GM18520 (cell line): Measurements from ENCODE around the gene PCYT1A.
"Not testable (repeated sequence)": the region's sequence is repeated elsewhere in the genome, so short reads cannot be mapped to it uniquely, and the experiment has no call there.

Source experiments
- ATAC-seq: cut with Tn5 transposase; IDR thresholded peaks from one replicate; pipeline ENCODE4 v1.9.1; 2021; ENCODE audit not compliant: unreplicated experiment

Gene PCYT1A

DNA sequence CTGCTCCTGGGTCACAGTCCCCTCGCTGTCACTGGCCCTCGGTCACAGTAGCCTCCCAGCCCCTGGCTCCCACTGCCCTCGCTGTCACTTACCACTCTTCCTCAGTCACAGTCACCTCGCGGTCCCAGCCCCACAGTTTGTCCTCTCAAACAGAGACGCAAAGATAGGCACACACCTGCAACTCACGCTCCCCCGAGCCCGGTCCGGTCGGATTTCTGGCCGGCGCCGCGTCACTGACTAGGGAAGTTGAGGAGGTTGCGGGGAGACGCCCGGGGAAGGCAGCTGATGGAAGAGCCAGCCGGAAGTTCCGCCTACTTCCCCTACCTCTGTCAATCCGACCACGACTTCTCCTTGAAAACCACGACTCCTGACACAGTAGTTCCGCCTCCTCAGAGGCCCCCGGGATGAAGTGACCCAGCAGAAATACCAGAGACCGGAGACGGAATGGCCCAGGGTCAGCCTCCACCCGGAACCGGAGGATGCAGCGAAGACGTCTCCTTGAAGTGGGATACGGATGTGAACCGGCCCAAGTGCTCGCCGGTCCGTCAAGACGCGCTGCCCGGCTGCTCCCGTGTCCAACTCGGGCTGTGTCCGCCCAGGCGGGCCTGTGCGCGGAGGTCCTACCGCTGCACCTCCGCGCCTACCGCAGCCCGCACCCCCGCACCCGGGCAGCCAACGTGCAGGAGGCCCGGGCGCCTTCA, at the start of gene PCYT1A:
Gene PCYT1A, minus strand, starts transcription at position 287 of the 701 bp plus-strand sequence. CDS start 17,195 bp downstream, outside the sequence.
- ATAC-seq: peak; percentile 67

DNA sequence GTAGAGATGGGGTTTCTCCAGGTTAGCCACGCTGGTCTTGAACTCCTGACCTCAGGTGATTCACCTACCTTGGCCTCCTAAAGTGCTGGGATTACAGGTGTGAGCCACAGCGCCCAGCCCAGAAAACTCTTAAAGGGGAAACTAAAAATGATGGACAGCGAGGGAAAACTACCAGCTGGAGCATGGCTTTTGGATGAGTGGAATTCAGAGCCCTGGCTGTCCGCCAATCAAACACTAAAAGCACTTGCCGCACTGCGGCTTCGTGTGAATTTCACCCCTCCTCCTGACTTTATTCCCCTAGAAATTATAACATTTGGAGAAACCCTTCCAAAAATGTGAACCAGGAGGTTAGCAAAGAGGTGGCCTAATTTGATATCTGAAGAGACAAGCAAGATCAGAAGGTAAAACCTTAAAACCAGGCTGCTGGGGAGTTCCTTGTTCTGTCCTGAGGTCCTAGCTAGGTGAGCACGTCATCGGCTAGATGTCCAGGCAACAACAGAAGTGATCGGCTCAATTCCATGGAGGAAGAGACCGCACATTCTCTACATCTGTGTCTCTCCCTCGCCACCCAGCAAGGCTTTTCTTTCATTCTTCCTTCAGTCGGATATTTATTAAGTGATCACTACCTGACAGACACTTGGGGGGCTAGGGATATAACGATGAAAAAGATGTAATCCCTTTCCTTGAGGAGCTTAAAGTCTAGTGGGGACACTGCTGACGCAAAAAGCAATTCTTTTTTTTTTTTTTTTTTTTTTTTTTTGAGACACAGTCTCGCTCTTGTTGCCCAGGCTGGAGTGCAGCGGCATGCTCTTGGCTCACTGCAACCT, 49.0 kb upstream of the PCYT1A start:
- no peak for ATAC-seq

DNA sequence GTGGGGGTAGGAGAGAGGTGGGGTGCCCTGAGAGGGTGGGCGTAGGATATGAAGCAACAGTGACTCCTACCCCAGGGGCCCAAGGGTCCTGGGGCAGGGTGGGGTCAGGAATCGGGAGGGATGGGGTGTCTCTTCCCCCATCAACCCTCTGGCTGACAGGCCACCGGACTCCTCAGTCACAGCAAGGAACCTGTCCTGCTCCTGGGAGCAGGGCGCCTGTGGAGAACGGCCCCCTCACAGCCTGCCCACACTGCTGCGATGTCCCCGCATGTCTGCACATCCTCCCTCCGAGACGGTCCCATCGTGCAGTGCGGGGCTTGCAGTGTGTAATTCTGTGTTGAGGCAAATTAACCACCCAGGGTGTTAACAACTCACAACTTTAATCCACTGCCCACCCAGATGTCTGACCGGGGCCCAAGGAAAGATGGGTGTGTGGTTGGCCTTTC, 48.0 kb upstream of the PCYT1A start:
- no peak for ATAC-seq

DNA sequence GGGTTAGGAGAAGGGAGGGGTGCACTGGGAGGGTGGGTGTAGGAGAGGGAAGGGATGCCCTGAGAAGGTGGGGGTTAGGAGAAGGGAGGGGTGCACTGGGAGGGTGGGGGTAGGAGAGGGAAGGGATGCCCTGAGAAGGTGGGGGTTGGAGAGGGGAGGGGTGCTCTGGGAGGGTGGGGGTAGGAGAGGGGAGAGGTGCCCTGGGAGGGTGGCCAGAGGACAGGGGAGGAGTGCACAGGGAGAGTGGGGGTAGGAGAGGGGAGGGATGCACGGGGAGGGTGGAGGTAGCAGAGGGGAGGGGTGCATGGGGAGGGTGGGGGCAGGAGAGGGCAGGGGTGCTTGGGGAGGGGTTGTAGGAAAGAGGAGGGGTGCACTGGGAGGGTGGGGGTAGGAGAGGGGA, 47.5 kb upstream of the PCYT1A start:
- no peak for ATAC-seq

DNA sequence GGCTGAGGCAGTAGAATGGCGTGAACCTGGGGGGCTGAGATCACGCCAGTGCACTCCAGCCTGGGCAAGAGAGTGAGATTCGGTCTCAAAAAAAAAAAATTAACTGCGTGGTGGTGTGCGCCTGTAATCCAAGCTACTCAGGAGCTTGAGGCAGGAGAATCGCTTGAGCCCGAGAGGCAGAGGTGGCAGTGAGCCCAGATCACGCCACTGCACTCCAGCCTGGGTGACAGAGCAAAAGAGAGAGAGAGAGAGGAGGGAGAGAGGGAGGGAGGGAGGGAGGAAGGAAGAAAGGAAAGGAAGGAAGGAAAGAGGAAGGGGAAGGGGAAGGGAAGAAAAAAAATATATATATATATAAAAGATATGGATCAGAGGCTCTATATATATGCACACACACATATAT, 44.6 kb upstream of the PCYT1A start:
- ATAC-seq: no peak

DNA sequence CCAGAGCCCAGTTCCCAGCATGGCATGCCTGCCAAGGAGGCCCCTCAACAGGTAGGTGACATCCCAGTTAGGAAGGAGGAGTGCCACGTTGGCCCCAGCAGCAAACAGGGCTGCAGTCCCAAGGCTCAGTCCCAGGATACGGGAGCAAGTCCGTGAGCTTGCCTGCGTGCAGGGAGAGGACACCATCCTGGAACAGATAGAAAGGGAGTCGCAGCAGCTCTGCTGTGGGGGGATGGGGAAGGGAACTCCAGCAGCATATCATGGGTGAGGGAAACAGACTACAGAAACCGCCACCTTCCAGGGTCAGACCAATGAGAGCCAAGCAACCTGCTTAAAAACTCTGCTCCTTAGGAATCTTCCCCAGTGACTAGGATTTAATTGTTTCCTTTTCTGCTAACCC, 39.9 kb upstream of the PCYT1A start:
- ATAC-seq: no peak

DNA sequence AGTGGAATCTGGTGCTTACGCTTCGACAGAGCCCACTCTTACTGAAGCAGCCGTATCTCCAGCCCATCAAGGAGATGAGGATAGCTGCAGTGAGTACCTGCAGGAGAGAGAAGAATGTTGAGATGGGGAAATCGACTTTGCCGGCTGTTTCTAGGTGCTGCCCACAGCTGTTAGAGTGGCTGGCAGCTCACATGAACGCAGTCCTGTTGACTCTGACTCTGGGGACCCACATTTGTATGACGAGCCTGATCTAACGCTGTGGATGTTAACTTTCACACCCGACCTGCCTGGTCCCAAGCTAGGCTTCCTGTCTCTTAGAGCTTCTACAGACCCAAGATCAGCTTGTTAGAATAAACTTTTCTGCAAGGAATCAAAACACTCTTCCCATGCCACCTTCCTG, 39.4 kb upstream of the PCYT1A start:
- ATAC-seq: no peak

DNA sequence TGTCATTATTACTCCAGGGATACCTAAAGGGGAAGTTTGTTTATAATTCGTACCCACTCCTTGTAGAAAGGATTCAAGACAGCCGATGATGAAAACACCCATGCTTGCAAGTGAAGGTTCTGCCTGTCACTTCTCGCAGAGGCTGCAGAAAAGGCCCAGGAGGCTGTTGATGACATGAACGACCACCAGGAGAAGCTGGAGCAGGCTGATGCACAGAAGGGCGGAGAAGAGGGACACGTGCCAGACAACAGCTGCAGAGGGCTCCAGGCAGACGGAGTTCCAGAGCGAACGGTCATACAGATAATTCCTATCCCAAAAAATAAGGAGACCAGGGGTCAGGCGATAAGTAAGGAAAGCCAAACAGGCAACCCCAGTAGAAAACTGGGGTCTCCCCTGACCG, 36.2 kb upstream of the PCYT1A start:
- no peak for ATAC-seq

DNA sequence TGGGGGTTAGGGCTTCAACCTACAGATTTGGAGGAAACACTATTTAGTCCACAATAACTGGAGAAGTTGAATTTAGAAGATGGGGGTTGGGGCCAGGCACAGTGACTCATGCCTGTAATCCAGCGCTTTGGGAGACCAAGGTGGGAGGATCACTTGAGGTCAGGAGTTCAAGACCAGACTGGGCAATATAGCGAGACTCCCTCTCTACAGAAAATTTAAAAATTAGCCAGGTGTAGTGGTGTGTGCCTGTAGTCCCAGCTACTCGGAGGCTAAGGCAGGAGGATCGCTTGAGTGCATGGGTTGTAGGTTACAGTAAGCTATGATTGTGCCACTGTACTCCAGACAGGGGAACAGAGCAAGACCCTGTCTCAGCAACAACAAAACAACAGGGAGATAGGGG, 35.5 kb upstream of the PCYT1A start:
- ATAC-seq: no peak

DNA sequence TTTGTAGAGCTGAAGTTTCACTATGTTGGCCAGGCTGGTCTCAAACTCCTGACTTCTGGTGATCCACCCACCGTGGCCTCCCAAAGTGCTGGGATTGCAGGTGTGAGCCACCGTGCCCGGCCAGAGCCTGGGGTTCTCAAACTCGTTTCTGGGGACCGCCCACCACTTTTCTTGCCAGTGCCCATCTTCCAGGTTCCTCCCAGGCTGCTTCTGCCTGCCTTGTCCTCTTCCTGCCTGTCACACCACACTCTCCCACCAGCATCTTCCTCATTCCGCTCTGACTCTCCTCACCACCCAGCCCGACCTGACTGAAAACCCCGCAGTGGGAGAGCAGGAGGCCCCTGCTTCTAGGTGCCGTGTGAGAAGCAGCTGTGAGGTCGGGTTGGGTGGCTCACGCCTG, 33.6 kb upstream of the PCYT1A start:
- ATAC-seq: no peak

DNA sequence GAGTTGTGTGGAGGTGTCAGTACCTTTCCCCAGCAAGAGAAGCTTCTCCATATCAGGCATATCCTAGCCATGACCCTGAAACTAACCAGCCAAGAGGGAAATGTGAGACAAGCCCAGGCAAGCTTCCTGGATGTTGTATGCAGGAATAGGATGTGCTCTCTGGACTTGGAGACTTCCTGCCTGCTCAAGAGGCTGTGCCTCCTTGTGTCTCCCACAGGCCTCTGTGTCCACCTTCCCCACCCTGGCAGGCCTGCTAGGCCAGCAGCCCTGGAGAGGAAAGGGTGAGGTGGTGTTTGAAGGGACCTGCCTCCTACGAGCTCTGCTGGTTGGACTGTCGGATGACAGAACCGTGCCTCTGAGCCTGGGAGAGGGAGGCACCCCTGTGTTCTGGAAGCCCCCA, 32.6 kb upstream of the PCYT1A start:
- ATAC-seq: no peak

DNA sequence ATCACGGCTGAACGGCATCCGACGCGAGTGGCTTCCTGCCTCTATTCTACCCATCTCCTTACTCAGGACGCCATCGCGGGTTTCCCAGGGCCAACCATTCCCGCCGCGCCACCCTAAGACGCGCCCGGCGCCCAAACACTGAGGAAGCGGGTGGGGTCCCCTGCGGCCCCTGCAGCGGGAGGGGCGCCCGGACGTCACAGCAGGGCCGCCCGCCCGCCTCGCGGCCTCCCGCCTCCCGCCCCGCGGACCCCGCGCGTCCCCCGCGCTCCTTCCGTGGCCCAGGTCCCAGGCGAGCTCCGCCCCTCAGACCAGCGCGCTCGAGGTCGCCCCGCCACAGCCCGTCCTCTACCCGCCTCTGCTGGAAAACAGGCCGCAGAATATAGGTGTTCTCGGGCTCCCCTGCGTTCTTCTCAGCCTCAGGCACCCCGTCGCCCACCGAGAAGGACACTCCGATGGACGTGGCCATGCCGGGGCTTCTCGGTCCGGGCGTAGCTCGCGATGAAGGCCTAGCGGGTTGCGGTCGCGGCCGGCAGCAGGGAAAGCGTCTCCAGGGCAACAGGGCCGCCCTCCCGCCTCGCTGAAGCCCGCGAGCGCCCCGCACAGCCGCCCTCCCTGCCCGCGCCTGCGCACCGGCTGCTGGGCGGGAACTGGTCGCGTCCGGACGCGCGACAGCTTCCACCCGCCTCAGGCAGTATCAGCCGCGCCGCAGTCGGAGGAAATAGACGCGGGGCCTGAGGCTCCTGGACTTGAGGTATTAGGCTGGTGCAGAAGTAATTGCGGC, 30.4 kb upstream of the PCYT1A start, which contains the start of gene DYNLT2B:
Gene DYNLT2B, minus strand, starts transcription at position 554 of the 781 bp plus-strand sequence. Its CDS starts 88 bp downstream, at position 466.
- ATAC-seq: peak; percentile 80

DNA sequence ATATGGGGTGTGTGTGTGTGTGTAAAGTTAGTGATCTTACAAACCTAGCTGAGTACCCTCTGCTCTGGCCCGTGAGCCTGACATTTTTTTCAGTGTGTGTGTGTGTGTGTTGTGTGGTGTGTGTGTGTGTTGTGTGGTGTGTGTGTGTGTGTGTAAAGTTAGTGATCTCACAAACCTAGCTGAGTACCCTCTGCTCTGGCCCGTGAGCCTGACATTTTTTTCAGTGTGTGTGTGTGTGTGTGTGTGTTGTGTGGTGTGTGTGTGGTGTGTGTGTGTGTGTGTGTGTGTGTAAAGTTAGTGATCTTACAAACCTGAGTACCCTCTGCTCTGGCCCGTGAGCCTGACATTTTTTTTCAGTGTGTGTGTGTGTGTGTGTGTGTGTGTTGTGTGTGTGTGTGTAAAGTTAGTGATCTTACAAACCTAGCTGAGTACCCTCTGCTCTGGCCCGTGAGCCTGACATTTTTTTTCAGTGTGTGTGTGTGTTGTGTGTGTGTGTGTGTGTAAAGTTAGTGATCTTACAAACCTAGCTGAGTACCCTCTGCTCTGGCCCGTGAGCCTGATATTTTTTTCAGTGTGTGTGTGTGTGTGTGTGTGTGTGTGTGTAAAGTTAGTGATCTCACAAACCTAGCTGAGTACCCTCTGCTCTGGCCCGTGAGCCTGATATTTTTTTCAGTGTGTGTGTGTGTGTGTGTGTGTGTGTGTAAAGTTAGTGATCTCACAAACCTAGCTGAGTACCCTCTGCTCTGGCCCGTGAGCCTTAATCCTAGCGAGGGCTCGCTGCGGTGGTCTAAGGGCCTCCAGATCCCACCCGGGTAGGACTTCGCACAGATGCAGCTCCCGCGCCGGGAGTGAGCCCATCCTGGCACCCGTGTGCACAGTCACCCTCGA, 29.5 kb upstream of the PCYT1A start:
- not testable (repeated sequence) for ATAC-seq

DNA sequence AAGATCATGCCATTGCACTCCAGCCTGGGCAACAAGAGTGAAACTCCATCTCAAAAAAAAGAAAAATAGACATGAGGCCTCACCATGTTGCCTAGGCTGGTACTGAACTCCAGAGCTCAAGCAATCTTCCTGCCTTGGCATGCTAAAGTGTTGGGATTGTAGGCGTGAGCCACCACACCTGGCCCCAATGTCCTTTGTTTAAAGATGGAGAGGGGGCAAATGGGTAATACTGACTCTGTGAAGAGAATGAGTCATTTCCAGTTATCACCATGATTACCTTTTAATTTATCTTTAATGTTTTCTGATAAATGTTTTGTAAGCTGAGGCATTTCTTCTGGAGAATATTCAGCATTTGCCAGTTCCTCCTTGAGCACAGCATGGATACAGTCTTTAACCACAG, 28.3 kb upstream of the PCYT1A start:
- ATAC-seq: no peak

DNA sequence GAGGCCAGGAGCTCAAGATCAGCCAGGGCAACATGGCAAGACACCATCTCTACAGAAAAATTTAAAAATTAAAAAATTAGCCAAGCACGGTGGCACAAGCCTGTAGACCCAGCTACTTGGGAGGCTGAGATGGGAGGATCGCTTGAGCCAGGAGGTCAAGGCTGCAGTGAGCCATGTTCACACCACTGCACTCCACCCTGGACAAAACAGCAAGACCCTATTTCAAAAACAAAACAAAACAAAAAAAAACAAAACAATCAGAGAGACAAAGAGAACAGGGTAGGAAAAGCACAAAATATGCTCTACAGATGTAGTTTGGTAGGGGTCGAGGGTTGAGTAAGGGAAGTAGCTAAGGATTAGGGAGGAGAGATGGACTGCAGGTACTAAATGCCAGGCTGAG, 27.1 kb upstream of the PCYT1A start:
- ATAC-seq: no peak

DNA sequence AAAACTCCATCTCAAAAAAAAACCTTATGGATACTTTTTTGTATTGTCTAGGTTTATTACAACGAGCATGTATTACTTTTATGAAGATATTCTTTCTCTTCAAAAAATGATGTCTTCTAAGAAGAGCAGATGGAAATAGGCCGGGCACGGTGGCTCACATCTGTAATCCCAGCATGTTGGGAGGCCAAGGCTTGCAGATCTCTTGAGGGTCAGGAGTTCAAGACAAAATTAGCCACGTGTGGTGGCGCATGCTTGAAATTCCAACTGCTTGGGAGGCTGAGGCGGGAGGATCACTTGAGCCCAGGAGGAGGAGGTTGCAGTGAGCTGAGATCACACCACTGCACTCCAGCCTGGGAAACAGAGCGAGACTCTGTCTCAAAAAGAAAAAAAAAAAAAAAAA, 26.6 kb upstream of the PCYT1A start:
- ATAC-seq: not testable (repeated sequence)

DNA sequence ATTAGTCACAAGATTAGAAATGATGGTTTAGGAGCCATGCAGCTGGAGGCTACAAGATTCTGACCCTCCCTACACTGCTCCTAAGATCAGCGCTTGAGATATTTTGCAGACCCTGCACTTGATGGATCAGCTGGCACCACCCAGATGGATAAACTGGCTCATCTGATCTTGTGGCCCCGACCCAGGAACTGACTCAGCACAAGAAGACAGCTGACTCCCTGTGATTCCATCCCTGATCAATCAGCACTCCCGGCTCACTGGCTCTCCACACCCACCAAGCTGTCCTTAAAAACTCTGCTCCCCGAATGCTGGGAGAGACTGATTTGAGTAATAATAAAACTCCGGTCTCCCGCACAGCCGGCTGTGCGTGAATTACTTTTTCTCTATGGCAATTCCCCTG, 15.4 kb upstream of the PCYT1A start:
- not testable (repeated sequence) for ATAC-seq

DNA sequence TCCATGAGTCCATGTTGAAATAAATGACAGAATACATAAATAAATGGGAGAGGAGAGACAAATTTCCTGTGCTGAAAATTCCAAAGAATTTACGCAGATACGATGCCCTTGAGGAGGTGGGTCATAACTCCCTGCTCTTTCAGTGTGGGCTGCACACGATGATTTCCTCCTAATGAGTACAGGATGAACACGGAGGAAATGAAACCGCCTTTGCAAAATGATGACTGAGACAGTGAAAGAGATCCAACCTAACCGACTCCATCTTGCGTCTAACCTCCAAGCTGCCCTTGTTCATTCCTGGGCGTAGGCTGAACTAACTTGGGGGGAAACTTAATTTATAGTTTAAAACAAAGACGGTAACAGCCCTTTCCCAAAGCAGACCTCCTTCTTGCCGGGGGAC, 15.0 kb upstream of the PCYT1A start:
- not testable (repeated sequence) for ATAC-seq

DNA sequence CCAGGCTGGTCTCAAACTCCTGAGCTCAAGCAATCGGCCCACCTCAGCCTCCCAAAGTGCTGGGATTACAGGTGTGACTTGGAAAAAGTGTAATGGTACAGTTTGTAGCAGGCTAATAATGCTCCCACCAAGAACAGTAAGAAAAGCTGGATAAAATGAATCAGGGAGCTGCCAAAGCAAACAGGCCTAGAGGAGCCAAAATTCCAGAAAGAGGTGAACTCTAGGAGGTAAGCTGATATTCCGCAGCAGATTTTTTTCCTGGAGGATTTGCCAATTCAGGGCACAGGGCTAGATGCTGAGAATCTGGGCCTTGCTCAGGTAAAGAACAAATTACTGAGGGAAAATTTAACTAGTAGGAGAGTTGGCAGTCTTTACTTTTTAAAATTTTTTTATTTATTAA, 11.0 kb upstream of the PCYT1A start:
- no peak for ATAC-seq

DNA sequence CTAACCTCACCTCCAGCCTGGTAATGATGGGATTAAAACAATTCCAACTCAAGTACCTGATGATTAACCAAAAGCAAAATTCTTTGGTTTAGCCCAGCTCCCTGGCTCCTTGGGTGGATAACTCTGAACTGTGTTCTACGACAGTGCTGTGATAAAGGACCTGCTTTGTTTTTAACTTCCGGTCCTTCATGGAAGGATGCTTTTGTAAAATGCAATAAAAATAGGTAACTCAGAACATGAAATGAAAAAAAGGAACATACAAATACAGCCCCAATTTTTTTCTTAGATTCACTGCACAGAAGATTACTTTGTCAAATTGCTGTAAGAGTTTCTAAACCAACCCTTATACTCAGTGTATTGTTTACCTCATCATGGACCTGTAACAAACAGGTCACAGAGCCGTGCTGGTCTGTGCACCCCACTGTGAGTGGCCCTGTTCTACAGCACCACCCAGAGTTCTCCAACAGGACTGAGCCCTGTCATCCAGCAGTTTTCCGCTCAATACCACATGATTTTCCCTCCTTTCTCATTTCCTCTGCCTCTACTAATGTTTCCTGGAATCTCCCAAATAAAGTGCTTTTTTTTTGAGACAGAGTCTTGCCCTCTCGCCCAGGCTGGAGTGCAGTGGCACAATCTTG, 4.9 kb upstream of the PCYT1A start:
- ATAC-seq: no peak
